ENCODE measurements around the gene ZRANB1.

- no peak for TF ChIP-seq SREBF1 (IDR thresholded peaks at IDR 0.05; ENCODE audit: low read length)
- no peak for TF ChIP-seq CTCF (IDR thresholded peaks at IDR 0.05 in 2 of 3, conservative IDR thresholded peaks at IDR 0.05 in 1 of 3; ENCODE audit: control insufficient read depth in 2 of 3, extremely low read depth in 1 of 3, insufficient read depth in 1 of 3, low read depth in 3 of 3, low read length in 3 of 3)
- no peak for TF ChIP-seq MXI1 (IDR thresholded peaks at IDR 0.05; ENCODE audit: low read depth, low read length)
- no peak for TF ChIP-seq CHD2 (IDR thresholded peaks at IDR 0.05; ENCODE audit: borderline replicate concordance, low read depth, low read length)
- no peak for TF ChIP-seq FOXK2 (IDR thresholded peaks at IDR 0.05)
These were observed 24.3 kb upstream of the ZRANB1 start for GRCh38 chr10:124917428-124918190.
